MM.1S (cell line): ENCODE measurements around the gene PRSS3.
"Not testable (repeated sequence)": the region's sequence is repeated elsewhere in the genome, so short reads cannot be mapped to it uniquely, and the experiment has no call there.

ENCODE experiments used
- DNase-seq: peaks from one replicate; pipeline ENCODE4 v3.0.0-alpha.2; 2015
- H2AFZ ChIP-seq: fragments of 300-600 bp; sonication (generic); 2 replicates; pipeline ENCODE4 v1.6.0; 2016; ENCODE audit warnings: antibody characterized with exemption, low read length
- H3F3A ChIP-seq: fragments of 300-600 bp; sonication (generic); 2 replicates; pipeline ENCODE4 v1.6.1; 2016; ENCODE audit warnings: mild to moderate bottlenecking, antibody characterized with exemption, low read length, moderate library complexity, mixed read lengths; ENCODE audit not compliant: insufficient read depth
- H3K27ac ChIP-seq: fragments of 300-600 bp; sonication (generic); 2 replicates; pipeline ENCODE4 v1.5.1; 2016; ENCODE audit warnings: mild to moderate bottlenecking, low read length
- H3K27me3 ChIP-seq: fragments of 300-600 bp; sonication (generic); replicated peaks from 2 replicates; pipeline ENCODE4 v1.6.0; 2016; ENCODE audit warnings: low read length; ENCODE audit not compliant: insufficient read depth
- H3K36me3 ChIP-seq: fragments of 300-600 bp; sonication (generic); replicated peaks from 2 replicates; pipeline ENCODE4 v1.6.1; 2016; ENCODE audit warnings: mild to moderate bottlenecking, low read length, mixed read lengths; ENCODE audit not compliant: insufficient read depth
- H3K4me1 ChIP-seq: fragments of 300-600 bp; sonication (generic); 2 replicates; pipeline ENCODE4 v1.6.1; 2016; ENCODE audit warnings: low read length, mixed read lengths
- H3K4me2 ChIP-seq: fragments of 300-600 bp; sonication (generic); 2 replicates; pipeline ENCODE4 v1.6.0; 2016; ENCODE audit warnings: low read depth, low read length
- H3K4me3 ChIP-seq: fragments of 300-600 bp; sonication (generic); 2 replicates; pipeline ENCODE4 v1.5.1; 2016; ENCODE audit warnings: low read length, mixed read lengths
- H3K79me2 ChIP-seq: fragments of 300-600 bp; sonication (generic); 2 replicates; pipeline ENCODE4 v1.6.1; 2016; ENCODE audit warnings: mixed run types, low read length, mixed read lengths
- H3K9ac ChIP-seq: fragments of 300-600 bp; sonication (generic); 2 replicates; pipeline ENCODE4 v1.6.1; 2016; ENCODE audit warnings: low read length, mixed read lengths
- H3K9me2 ChIP-seq: fragments of 300-600 bp; sonication (generic); replicated peaks from 2 replicates; pipeline ENCODE4 v1.6.1; 2016; ENCODE audit warnings: mild to moderate bottlenecking, low read length, mixed read lengths; ENCODE audit not compliant: insufficient read depth
- H3K9me3 ChIP-seq: fragments of 300-600 bp; sonication (generic); replicated peaks from 2 replicates; pipeline ENCODE4 v1.6.1; 2016; ENCODE audit warnings: mild to moderate bottlenecking, low read length, mixed read lengths; ENCODE audit not compliant: insufficient read depth
- H4K20me1 ChIP-seq: fragments of 300-600 bp; sonication (generic); 2 replicates; pipeline ENCODE4 v1.6.1; 2016; ENCODE audit warnings: mild to moderate bottlenecking, low read length, moderate library complexity, mixed read lengths; ENCODE audit not compliant: insufficient read depth
- EZH2 ChIP-seq: fragments of 300-600 bp; sonication (generic); optimal IDR thresholded peaks from 2 replicates; pipeline ENCODE3; 2017; ENCODE audit warnings: low read depth, mild to moderate bottlenecking, antibody characterized with exemption, low read length, mixed read lengths
- EZH2phosphoT487 ChIP-seq: fragments of 300-600 bp; sonication (generic); IDR thresholded peaks from 2 replicates; pipeline ENCODE4 v1.6.1; 2018; ENCODE audit warnings: antibody characterized with exemption, low read length
- TF ChIP-seq, protein P1 (sequence below): fragments of 300-600 bp; sonication (generic); IDR thresholded peaks from 2 replicates; pipeline ENCODE4 v1.5.1; 2016; ENCODE audit warnings: antibody characterized with exemption, low read length, mixed read lengths

Gene PRSS3

DNA sequence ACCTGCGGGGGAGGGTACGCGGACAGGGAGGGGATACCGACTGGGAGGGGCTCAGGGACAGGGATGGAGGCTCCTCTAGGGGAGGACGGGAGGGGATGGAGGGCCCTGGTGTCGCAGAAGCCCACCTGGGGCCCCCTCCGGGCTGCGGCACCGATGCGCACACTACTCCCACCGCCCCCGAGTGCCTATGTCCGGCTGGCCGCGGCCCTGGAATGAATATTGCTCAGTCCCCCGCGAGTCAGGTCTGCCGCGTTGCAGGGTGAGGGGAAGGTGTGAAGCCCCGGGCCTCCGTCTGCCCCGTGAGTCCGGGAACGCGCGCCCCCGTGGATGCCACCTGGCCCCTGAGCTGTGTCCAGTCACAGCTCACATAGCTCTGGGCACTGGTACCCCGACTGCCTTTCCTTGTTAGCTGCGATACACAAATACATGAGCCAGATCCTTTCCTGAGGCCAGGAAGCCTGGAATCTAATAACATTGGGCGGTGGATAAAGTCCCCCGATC is 44.5 kb upstream of the PRSS3 start:
- H3K27me3 ChIP-seq: no peaks in the 10 kb centered on the region; the same call in 1 of the 2 replicates
- no peak overlapping the region for H2AFZ ChIP-seq
- DNase-seq: no peak
- no peak overlapping the region for H3K4me3 ChIP-seq
- TF ChIP-seq EZH2phosphoT487 (no peak), EZH2 (no peak)
- TF ChIP-seq, protein P1, sequence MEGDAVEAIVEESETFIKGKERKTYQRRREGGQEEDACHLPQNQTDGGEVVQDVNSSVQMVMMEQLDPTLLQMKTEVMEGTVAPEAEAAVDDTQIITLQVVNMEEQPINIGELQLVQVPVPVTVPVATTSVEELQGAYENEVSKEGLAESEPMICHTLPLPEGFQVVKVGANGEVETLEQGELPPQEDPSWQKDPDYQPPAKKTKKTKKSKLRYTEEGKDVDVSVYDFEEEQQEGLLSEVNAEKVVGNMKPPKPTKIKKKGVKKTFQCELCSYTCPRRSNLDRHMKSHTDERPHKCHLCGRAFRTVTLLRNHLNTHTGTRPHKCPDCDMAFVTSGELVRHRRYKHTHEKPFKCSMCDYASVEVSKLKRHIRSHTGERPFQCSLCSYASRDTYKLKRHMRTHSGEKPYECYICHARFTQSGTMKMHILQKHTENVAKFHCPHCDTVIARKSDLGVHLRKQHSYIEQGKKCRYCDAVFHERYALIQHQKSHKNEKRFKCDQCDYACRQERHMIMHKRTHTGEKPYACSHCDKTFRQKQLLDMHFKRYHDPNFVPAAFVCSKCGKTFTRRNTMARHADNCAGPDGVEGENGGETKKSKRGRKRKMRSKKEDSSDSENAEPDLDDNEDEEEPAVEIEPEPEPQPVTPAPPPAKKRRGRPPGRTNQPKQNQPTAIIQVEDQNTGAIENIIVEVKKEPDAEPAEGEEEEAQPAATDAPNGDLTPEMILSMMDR: no peak
- no peaks in the 10 kb centered on the region for H3K4me1 ChIP-seq
- no peaks in the 10 kb centered on the region for H3K79me2 ChIP-seq
- no peaks in the 10 kb centered on the region for H3K9me2 ChIP-seq
- no peaks in the 10 kb centered on the region for H3F3A ChIP-seq
- H3K9ac ChIP-seq: no peak overlapping the region
- no peak overlapping the region for H3K4me2 ChIP-seq
- H3K36me3 ChIP-seq: no peaks in the 10 kb centered on the region
- no peaks in the 10 kb centered on the region for H3K9me3 ChIP-seq
- H3K27ac ChIP-seq: no peak overlapping the region
- no peaks in the 10 kb centered on the region for H4K20me1 ChIP-seq

DNA sequence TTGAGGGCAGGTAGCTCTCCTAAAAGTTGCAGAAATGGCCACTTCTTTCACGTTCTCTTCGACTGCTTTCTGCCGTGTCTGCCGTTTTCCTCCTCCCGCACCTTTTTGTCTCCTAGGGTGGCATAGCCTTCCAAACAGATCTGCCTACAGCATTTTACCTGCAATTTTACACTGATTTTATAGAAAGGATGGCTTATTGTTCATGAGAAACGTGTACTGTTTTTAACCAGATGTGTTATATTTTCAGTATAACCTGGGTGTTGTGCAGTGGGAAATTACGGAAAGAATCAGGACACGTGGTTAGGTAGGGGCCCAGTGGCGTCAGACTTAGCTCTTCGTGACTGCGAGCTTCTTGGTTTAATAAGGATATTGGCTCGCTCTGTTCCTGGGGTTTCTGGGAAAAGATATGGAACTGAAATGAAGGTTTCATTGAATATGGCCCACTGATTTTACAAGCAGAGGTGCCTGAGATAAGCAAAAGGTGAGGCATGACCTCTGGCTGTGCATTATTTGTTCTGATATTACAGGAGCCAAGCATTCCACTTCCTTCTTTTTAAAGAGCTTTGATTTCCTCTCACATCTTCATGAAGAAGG is 43.7 kb upstream of the PRSS3 start:
- Histone ChIP-seq H3K27me3 (no peaks in the 10 kb centered on the region; the same call in 1 of the 2 replicates), H3K36me3 (no peaks in the 10 kb centered on the region), H2AFZ (no peak overlapping the region), H3K4me2 (no peak overlapping the region), H3K9ac (no peak overlapping the region), H4K20me1 (no peaks in the 10 kb centered on the region), H3F3A (no peaks in the 10 kb centered on the region), H3K4me1 (no peaks in the 10 kb centered on the region), H3K27ac (no peak overlapping the region), H3K79me2 (no peaks in the 10 kb centered on the region), H3K9me2 (no peaks in the 10 kb centered on the region), H3K9me3 (no peaks in the 10 kb centered on the region), H3K4me3 (no peak overlapping the region)
- TF ChIP-seq, protein P1: no peak
- no peak for TF ChIP-seq EZH2phosphoT487
- TF ChIP-seq EZH2: no peak
- DNase-seq: no peak

DNA sequence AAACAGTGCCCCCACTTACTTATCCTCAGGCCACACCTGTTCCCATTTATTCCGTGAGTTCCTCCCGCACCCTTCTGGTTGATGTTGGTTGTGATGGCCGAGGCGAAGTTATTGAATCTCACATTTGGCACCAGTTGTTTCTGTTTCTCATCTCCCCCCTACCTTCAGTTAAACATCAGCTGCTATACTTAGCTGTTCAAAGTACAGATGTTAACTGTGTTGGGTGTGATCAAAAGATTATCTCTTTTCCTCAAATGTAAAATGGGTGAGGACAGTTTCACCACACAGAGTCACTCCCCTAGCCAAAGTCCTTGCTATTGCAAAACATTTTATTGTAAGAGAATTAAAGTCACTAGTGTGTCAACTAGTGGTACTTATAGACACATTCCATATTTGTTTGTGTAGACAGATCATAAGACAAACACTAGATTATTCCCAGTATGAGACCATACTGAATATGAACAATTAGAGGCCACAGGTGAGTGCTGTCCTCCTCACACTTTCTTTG is 43.2 kb upstream of the PRSS3 start:
- no peaks in the 10 kb centered on the region; the same call in 1 of the 2 replicates for H3K27me3 ChIP-seq
- H3K27ac ChIP-seq: no peak overlapping the region
- no peak overlapping the region for H3K4me2 ChIP-seq
- H3K9me3 ChIP-seq: no peaks in the 10 kb centered on the region
- H3K4me1 ChIP-seq: no peaks in the 10 kb centered on the region
- no peaks in the 10 kb centered on the region for H4K20me1 ChIP-seq
- no peak overlapping the region for H3K9ac ChIP-seq
- H3K4me3 ChIP-seq: no peak overlapping the region
- H3K36me3 ChIP-seq: no peaks in the 10 kb centered on the region
- H3F3A ChIP-seq: no peaks in the 10 kb centered on the region
- H2AFZ ChIP-seq: no peak overlapping the region
- no peaks in the 10 kb centered on the region for H3K9me2 ChIP-seq
- TF ChIP-seq EZH2 (no peak), EZH2phosphoT487 (no peak)
- TF ChIP-seq, protein P1: no peak
- no peaks in the 10 kb centered on the region for H3K79me2 ChIP-seq
- DNase-seq: no peak

DNA sequence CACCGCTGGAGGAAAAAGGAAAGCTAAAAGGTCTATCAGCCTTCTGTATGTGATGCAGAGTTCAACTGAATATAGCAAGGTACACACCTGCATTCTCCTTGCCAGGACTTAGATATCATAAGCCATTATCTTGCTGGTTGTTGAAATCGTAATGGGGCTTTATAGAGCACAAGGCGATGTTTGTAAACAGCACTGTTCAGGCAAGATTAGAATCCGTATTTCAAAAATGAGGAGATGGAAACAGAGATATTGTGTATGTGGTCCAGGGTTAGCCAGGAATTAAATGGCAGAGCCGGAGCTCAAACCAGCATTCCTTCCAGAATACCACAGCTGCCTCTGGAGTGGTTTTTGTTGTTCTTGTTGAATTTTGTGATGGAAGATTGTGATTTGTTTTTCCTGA is 42.6 kb upstream of the PRSS3 start:
- not testable (repeated sequence) for H3K79me2 ChIP-seq, H3K4me1 ChIP-seq, DNase-seq, H3K36me3 ChIP-seq, H3K9me3 ChIP-seq, H3F3A ChIP-seq, H3K9me2 ChIP-seq, H3K4me3 ChIP-seq, H2AFZ ChIP-seq, H3K27me3 ChIP-seq, H3K27ac ChIP-seq, H3K4me2 ChIP-seq, H3K9ac ChIP-seq, H4K20me1 ChIP-seq

DNA sequence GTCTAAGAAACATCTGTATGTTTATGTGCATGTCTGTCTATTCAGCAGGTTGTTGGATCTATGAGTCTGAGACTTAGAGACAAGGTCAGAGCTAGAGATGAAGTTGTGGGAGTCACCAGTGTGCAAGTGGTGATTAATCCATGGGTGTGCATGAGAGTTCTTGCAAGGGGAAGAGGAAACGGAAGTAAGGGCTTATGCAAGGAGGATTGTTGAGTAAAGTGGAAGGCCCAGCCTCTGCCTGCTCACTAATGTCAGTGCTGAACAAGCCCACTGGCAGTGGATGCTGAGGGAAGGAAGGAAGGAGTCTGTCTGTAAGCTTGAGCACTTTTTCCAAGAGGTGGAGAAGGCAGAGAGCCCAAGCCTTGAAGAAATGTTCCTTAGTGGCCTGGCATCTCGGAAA is 35.7 kb upstream of the PRSS3 start:
- H3F3A ChIP-seq, DNase-seq, H3K4me1 ChIP-seq, H3K36me3 ChIP-seq, H3K4me3 ChIP-seq, H3K9me2 ChIP-seq, H3K9me3 ChIP-seq, H3K9ac ChIP-seq, H2AFZ ChIP-seq, H4K20me1 ChIP-seq, H3K27me3 ChIP-seq, H3K27ac ChIP-seq, H3K4me2 ChIP-seq, H3K79me2 ChIP-seq: not testable (repeated sequence)
